HEK293 (cell line): ENCODE data around the gene IFNA5.

Experiments
- KLF10 ChIP-seq: fragments of 450-650 bp; IDR thresholded peaks from 2 replicates; pipeline ENCODE4 v1.5.1; 2018; ENCODE audit warnings: missing biosample characterization, mild to moderate bottlenecking, missing genetic modification characterization
- KLF8 ChIP-seq: fragments of 450-650 bp; formaldehyde crosslinking; IDR thresholded peaks from 2 replicates; pipeline ENCODE4 v1.5.1; 2016; ENCODE audit warnings: missing biosample characterization, missing genetic modification characterization
- TRIM28 ChIP-seq: IDR thresholded peaks from 2 replicates; pipeline ENCODE4 v1.6.1; 2011; ENCODE audit warnings: low read length, control low read depth, borderline replicate concordance
- ZBTB1 ChIP-seq: fragments of 450-650 bp; formaldehyde crosslinking; IDR thresholded peaks from 2 replicates; pipeline ENCODE4 v1.5.1; 2016; ENCODE audit warnings: missing biosample characterization, missing genetic modification characterization
- ZNF184 ChIP-seq: fragments of 450-650 bp; IDR thresholded peaks from 2 replicates; pipeline ENCODE4 v1.5.1; 2018; ENCODE audit warnings: missing biosample characterization, mild to moderate bottlenecking, missing genetic modification characterization
- ZNF24 ChIP-seq: fragments of 450-650 bp; formaldehyde crosslinking; IDR thresholded peaks from 2 replicates; pipeline ENCODE4 v1.5.1; 2016; ENCODE audit warnings: missing biosample characterization, missing genetic modification characterization
- ZNF311 ChIP-seq: fragments of 450-650 bp; formaldehyde crosslinking; IDR thresholded peaks from 2 replicates; pipeline ENCODE4 v1.5.1; 2017; ENCODE audit warnings: missing biosample characterization, missing genetic modification characterization, borderline replicate concordance
- TF ChIP-seq, protein P1 (sequence below): fragments of 450-650 bp; formaldehyde crosslinking; IDR thresholded peaks from 2 replicates; pipeline ENCODE4 v1.5.1; 2016; ENCODE audit warnings: missing biosample characterization, missing genetic modification characterization, low read depth
- TF ChIP-seq, protein P2 (sequence below): fragments of 450-650 bp; formaldehyde crosslinking; IDR thresholded peaks from 2 replicates; pipeline ENCODE4 v1.5.1; 2016; ENCODE audit warnings: missing biosample characterization, missing genetic modification characterization
- TF ChIP-seq, protein P3 (sequence below): fragments of 450-650 bp; formaldehyde crosslinking; IDR thresholded peaks from 2 replicates; pipeline ENCODE4 v1.5.1; 2016; ENCODE audit warnings: missing biosample characterization, missing genetic modification characterization

DNA sequence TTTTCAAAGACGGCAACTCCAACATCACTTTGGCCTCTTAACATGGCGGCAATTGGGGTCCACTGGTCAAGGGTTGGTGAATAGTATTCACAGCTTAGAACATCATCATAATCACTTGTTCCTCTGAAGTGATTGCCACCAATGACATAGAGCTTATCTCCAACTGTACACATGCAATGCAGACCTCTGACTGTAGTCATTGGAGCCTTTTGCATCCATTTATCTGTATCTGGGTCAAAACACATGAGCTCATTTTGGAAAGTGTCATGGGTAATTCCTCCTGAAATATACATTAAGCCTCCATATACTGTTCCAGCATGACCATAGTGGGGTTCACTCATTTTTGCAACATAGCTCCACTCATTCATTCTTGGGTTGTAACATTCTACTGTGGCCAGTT, 28.1 kb upstream of the IFNA5 start:
- TF ChIP-seq, protein P1, sequence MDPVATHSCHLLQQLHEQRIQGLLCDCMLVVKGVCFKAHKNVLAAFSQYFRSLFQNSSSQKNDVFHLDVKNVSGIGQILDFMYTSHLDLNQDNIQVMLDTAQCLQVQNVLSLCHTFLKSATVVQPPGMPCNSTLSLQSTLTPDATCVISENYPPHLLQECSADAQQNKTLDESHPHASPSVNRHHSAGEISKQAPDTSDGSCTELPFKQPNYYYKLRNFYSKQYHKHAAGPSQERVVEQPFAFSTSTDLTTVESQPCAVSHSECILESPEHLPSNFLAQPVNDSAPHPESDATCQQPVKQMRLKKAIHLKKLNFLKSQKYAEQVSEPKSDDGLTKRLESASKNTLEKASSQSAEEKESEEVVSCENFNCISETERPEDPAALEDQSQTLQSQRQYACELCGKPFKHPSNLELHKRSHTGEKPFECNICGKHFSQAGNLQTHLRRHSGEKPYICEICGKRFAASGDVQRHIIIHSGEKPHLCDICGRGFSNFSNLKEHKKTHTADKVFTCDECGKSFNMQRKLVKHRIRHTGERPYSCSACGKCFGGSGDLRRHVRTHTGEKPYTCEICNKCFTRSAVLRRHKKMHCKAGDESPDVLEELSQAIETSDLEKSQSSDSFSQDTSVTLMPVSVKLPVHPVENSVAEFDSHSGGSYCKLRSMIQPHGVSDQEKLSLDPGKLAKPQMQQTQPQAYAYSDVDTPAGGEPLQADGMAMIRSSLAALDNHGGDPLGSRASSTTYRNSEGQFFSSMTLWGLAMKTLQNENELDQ (tag by site-specific recombination): no peak
- TF ChIP-seq ZNF24: no peak
- TF ChIP-seq ZBTB1 (tag by site-specific recombination): no peak
- TF ChIP-seq, protein P2, sequence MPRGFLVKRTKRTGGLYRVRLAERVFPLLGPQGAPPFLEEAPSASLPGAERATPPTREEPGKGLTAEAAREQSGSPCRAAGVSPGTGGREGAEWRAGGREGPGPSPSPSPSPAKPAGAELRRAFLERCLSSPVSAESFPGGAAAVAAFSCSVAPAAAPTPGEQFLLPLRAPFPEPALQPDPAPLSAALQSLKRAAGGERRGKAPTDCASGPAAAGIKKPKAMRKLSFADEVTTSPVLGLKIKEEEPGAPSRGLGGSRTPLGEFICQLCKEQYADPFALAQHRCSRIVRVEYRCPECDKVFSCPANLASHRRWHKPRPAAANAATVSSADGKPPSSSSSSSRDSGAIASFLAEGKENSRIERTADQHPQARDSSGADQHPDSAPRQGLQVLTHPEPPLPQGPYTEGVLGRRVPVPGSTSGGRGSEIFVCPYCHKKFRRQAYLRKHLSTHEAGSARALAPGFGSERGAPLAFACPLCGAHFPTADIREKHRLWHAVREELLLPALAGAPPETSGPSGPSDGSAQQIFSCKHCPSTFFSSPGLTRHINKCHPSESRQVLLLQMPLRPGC (tag by site-specific recombination): no peak
- TF ChIP-seq KLF10 (tag by site-specific recombination): no peak
- no peak for TF ChIP-seq ZNF184 (tag by site-specific recombination)
- TF ChIP-seq TRIM28: no peak
- TF ChIP-seq ZNF311: no peak
- TF ChIP-seq, protein P3, sequence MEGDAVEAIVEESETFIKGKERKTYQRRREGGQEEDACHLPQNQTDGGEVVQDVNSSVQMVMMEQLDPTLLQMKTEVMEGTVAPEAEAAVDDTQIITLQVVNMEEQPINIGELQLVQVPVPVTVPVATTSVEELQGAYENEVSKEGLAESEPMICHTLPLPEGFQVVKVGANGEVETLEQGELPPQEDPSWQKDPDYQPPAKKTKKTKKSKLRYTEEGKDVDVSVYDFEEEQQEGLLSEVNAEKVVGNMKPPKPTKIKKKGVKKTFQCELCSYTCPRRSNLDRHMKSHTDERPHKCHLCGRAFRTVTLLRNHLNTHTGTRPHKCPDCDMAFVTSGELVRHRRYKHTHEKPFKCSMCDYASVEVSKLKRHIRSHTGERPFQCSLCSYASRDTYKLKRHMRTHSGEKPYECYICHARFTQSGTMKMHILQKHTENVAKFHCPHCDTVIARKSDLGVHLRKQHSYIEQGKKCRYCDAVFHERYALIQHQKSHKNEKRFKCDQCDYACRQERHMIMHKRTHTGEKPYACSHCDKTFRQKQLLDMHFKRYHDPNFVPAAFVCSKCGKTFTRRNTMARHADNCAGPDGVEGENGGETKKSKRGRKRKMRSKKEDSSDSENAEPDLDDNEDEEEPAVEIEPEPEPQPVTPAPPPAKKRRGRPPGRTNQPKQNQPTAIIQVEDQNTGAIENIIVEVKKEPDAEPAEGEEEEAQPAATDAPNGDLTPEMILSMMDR (tag by site-specific recombination): no peak
- TF ChIP-seq KLF8 (tag by site-specific recombination): no peak
